B cell (primary cell): ENCODE results near the gene INPP5B.

Experiments
- CTCF ChIP-seq: fragments of 200-600 bp; IDR thresholded peaks from one replicate; pipeline ENCODE4 v1.8.0; 2022; ENCODE audit warnings: antibody characterized with exemption, mild to moderate bottlenecking
- EZH2 ChIP-seq: IDR thresholded peaks from 2 replicates; pipeline ENCODE4 v1.6.1; 2012; ENCODE audit warnings: borderline replicate concordance, low read depth, mild to moderate bottlenecking, moderate library complexity, low read length; ENCODE audit not compliant: insufficient read depth, poor library complexity, severe bottlenecking

- TF ChIP-seq CTCF: no peak
- TF ChIP-seq EZH2: no peak
Measured at GRCh38 chr1:37850352-37850955, 96.4 kb downstream of the INPP5B start.
